HG03060 (cell line): ENCODE data around the gene NCK2.

ENCODE experiments used
- ATAC-seq: cut with Tn5 transposase; IDR thresholded peaks from one replicate; pipeline ENCODE4 v1.9.1; 2021; ENCODE audit warnings: low read depth, moderate number of reproducible peaks; ENCODE audit not compliant: unreplicated experiment

Gene NCK2

DNA sequence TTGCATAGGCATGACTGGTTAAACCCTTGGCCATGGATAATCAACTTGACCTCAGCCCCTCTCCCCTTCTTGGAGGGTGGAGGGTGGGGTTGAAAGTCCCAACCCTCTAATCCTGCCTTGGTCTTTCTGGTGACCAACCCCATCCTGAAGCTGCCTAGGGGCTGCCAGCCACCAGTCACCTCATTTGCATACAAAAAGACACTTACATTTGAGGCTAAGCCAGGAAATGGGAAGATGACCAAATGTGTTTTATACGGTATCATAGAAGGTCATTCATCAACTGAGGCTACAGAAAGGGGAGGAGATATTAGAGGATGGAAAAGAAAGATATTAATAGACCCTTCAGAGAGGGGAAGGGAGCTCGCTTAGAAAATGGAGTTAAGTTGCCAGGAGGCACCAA is 96.8 kb downstream of the NCK2 start:
- no peak for ATAC-seq

DNA sequence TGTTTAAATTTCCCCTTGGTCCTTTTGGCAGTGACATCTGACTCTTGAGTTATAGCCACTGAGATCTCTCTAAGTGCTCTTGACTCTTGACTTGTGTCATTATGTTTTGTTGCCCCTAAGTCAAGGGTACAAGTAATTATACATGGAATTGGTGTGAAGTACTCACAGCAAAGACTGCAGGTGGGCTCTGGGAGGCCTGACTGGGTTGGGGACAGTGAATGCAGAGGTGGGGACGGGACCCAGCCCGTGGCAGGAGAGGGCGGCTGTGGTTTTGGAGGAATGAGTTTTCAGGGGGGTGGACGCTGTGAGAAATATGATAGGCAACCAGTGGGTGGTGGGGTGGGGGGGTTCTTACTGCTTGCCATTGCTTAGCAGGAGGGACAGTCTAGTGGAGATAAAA is 97.8 kb downstream of the NCK2 start:
- ATAC-seq: no peak

DNA sequence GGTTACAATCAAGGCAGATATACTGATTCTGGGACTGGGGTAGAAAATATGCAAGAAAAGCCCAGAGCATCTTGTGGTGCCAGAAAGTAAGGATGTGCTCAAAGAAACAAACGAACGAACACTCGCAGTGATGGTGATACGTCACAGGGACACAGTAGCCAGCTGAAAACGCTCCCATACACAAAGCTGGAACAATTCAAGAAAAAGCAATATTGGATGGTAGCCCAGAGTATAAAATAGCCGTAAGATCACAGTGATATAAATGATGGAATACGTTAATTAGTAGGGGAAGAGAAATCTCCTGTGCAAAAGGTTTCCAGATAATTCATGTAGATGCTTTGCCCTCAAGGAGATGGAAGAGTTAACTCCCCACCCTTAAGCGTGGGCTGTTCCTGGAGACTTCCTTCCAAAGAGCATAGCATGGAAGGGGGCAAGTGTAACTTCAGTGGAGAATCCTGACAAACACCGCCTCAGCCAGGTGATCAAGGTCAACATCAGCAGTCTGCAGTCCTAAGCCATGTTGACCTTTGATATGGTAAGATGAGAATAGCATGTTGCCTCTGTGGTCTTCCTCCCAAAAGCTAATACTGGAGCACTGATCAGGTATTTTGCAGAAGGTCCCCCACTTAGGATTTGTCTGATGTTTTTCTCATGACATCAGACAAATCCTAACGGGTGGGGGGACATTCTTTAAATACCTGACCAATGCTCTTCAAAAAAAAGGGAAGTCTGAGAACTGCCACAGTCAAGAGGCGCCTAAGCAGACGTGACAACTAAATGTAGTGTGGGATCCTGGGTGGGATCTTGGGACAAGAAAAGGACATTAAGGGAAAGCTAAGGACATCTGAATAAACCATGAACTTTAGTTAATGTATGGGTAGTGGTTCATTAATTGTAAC is 99.0 kb downstream of the NCK2 start:
- no peak for ATAC-seq

DNA sequence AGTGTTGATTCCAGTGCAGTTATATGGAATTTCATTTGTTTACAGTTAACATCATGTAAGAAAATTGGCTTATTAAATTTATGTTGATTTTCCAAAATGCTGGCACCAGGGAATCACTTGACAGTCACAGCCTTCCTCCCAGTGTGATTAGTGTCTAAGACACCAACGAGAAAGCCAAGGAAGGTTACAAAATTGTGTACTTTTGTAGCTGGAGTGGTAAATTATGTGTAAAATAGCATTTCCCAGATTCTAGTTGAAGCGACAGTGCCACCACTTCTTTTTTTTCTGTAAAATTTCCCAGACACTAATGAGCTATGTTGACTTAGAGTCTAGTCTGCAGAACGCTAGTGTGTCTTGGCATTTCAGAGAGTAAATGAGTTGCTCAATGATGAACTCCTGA is 101.3 kb downstream of the NCK2 start:
- no peak for ATAC-seq

DNA sequence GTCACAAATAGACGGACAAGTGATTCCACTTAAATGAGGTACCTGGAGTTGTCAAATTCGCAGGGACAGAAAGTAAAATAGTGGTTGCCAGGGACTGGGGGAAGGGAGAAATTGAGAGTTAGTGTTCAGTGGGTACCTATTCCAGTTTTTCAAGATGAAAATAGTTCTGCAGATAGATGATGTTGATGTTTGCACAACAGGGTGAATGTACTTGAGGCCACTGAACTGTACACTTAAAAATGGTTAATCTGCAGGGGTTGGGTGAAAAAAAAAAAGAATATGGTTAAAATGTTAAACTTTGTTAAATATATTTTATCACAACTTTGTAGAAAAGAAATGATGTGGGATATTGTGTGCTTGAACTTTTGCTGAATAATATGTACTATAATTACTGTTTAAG is 102.3 kb downstream of the NCK2 start:
- ATAC-seq: no peak

DNA sequence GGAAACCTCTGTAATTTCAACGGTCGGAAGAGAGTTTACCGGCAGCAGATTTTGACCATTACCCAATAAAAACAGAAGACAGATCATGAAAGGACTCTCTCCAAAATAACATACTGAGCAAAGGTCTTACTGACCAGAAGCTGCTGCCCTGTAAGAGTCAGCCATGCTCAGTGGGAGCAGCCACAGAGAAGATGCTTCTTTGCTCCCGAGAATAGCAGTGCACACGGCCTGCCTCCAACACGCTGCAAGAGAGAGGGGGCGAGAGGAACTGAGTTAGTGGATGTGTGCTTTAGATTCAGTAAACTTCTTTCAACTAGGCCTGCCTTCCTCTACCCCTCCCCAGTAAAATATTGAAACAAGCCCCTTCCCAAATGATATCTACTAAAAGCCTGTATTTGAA is 103.7 kb downstream of the NCK2 start:
- no peak for ATAC-seq

DNA sequence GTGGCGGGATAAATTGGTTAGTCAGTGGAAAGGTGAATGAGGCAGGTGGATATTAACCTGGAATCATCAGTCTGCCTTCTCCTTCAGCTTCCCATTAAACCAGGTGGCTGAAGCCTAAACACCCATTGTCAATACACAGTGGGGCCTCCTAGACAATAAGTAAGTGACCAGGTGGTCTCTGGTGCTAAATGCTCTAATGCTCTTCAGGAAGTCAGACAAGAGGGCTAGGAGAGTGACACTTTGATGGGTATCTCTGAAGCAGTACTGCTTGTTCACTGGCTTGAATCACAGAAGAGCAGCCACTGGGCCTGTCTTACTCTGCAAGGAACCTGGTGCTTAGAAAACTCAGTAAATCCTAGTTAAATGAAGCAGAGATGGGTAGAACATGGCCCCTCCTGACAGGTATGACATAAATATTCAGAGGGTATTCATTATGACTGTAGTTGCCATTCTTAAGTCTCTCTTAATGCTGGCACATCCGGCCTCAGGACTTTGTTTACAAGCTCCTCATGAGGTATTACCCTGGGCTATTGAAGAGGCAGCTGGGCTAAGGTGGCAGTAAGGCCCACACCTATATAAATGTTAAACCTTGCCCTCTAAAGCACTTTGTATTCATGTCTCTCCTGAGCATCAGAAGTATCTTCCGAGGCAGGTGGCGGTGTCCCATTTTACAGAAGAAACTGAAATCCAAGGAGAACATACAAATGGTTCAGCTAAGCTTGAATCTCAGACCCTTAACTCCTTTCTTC is 104.9 kb downstream of the NCK2 start:
- no peak for ATAC-seq

DNA sequence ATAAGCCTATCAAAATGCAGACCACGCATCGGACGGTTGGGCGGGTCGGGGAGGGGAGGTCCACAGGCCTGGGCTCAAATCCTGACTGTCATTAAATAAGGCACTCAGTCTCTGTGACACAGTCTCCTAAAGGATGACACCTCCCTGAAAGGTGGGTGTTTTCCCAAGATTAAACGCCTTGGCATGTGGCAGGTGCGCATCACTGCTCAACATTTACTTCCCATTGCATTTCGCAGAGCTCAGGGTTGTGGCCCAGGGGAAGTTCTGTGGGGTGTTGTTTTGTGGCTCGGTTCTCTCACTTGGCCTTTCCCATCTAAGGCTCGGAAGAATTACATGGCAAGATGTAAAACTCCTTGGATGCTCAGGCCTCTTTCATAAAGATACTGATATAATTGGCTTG is 107.4 kb downstream of the NCK2 start:
- ATAC-seq: no peak

DNA sequence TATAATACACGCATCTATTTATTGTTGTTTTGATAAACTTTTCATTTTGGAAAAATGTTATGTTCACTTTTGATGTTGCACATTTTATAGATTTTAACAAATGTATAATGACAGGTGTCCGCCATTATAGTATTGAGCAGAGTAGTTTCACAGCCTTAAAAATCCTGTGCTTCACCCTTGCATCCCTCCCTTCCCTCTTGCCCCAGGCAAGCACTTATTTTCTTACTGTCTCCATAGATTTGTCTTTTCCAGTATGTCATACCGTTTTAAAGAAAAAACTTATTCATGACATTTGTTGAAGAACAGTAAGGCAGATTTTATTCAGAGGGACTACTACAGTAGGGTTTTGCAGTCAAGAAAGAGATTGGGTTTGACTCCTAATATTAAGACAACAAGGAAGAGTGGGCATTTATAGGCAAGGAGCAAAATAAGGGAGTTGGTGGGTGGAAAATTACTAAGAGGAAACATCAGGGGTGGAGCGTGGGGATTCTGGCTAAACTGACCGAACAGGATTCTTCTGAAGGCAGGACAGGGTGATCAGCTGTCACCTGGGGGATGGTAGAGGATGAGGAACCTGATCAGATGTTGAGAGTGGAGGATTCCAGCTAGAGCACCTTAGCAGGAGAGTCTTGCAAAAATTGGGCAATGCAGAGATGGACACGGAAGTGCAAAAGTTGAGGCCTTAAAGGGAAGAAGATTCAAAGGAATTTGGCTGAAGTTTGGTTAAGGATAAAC is 108.8 kb downstream of the NCK2 start:
- ATAC-seq: no peak

DNA sequence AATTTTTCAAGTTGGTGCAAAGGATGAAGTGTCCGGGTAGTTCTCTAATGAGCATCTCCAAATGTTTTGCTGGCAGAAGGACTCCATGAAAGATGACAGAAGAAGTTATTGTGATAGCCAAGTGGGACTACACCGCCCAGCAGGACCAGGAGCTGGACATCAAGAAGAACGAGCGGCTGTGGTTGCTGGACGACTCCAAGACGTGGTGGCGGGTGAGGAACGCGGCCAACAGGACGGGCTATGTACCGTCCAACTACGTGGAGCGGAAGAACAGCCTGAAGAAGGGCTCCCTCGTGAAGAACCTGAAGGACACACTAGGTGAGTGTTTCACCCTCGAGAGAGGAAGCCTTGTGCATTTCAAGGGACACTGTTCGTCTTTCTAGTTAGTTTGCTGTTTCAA is 110.3 kb downstream of the NCK2 start:
- no peak for ATAC-seq

DNA sequence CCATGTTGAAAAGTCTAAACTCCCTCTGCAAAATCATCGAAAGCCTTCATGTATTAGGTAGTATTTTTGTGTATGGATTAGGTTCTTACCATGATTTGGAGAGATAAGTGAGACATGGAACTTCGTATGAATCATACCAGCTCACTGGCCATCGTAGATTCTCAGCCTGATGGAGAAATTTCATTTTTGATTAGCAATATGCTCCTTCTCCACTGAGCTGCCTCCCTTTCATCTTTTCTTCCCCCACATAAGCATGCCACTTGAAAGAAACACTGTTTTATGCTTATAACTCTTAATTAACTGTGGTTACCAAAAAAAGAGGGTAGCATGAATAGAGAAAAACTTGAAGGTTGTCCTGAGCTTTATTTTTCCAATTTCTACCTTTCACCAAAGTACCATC is 111.9 kb downstream of the NCK2 start:
- no peak for ATAC-seq

DNA sequence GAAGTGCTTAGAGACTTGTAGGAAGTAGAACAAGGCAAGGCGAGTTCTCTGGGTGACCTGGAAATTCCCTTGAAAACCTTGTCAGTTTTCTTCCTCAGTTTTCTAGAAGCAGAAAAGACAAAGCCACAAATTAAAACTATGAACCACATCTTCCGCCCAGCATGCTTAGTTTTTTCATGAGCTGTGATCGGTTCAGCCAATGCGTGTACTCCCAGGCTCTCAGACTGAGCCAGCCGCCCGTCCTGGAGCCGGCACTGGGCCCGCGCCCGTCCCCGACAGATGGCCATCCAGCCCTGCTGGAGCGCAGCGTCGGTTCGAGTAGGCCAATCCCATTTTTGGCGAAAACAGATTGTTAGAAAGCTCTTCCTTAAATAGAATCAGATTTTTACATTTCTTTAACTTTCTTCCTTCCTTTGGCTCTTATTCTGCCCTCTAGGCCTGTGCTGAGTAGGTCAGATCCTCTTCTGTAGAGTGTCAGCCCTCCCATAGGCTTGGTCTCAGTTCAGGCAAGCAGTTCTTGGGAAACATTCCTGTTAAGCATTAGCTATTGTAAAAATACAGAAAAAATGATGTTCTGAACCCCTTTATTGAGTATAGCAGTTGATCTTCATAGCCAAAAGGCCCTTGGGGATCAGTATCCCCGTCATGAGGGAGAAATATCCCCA is 112.5 kb downstream of the NCK2 start:
- ATAC-seq: no peak

DNA sequence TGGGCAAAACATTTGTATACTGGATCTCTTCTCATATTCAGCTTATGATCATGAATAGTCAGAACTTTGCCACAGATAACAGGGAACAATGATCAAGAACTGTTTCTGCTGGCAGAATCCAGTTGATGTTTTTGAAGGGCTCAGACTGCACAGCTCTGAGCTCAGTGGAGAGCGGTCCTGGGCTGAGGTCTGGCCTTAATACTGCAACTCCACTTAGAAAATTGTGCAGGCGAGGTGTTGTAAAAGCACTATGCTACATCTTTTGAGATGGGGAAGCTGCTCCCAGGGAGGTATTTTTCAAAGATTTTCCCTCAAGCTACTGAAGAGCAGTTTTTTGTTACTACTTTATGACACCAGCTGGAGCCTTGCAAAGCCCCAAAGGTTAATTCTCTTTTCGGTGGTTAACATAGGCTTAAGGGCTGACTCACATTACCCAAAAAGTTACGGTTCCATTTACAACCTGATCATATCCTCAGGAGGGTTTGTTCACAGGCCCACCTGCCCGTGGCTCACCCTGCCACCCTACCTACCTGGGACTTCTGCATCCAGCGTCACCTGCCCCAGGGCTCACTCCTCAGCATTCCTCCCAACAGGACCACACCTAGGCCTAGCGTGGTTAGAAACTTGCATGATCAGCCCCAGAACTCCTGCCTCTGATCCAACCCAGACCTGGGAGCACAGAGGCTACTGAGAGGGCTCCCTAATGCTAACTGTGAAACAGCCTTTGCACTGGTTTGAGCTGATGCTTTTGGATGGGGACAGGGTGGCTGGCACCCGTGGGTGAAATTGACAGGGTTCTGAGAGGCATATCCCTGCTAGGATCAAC is 114.4 kb downstream of the NCK2 start:
- no peak for ATAC-seq

DNA sequence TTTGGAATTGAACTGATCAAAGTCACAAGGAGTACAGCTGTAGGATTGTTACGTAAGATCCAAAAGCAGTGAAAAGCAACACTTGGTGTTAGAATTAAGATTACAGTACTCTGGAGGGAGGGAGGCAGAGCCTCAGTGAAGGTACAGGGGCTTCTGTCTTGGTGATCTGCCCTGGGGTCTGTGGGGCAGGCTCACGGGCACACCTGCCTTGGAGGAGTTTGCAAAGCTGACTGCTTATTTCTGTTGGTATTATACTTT is 114.9 kb downstream of the NCK2 start:
- no peak for ATAC-seq

DNA sequence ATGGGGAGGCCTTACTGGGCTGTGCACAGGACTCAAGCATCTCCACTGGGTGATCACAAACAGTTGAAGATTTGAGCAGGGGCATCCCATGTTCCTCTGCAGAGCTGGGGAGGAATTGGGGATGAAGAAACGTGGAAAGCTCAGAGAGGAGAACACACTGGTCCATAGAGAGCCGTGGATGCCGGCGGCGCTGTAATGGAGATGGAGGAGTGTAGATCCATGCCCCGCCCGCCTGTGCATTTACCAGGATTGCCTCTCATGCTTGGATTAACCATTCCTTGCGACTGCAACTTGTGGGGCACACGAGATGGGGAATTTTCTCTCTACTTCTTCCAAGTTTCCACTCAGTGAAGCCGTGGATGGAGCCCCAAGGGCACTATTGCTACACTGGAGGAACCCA is 115.9 kb downstream of the NCK2 start:
- no peak for ATAC-seq

DNA sequence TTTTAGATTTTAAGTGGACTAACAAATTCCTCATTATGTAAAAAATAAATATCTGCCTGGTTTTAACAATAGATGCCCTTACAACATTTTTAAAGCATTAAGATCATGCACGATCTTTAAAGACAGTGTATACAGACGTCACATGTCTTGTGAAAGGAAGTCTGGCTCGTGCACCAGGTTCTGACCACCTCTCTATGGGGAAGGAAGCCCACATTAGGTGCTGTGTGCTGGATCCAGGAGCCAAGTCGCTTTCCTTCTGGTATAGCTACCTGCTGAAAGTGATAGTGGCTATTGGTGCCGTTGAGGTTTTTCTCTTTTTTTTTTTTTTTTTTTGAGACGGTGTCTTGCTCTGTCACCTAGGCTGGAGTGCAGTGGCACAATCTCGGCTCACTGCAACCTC is 116.5 kb downstream of the NCK2 start:
- no peak for ATAC-seq

DNA sequence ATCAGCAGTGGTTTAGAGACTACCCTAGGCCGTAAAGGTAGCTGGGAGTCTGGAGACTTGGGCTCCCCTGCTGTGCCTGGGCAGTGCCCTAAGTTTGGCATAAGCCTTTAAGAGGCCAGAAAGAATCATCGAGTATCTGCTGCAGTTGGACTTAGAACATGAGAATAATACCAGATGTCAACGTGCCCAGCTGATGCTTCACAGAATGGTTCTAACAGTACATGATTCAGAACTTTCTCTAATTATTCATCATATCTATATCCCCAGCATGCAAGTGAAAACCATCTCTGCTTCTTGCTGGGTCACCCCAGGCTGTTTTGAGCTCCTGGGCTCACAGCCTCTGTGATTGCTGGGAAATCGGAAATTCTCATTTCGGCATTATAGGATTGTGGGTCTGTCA is 118.1 kb downstream of the NCK2 start:
- no peak for ATAC-seq

DNA sequence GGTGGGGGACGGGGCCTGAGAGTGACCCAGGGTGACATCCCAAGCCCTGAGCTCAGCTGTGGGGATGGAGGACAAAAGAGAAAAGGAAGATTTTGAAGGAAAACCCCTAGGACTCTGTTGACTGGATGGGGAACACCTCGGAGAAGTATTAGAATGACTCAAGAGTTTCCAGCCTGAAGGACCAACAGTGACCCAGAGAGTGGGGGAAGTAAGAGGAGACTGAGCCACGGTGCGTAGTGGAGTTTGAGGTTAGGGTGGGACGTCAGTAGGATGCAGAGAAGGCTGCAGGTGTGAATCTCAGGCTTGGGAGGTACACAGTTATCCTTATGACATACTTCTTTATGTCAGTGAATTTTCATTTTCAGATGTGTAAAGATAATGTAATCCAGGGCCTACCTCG is 119.5 kb downstream of the NCK2 start:
- no peak for ATAC-seq

DNA sequence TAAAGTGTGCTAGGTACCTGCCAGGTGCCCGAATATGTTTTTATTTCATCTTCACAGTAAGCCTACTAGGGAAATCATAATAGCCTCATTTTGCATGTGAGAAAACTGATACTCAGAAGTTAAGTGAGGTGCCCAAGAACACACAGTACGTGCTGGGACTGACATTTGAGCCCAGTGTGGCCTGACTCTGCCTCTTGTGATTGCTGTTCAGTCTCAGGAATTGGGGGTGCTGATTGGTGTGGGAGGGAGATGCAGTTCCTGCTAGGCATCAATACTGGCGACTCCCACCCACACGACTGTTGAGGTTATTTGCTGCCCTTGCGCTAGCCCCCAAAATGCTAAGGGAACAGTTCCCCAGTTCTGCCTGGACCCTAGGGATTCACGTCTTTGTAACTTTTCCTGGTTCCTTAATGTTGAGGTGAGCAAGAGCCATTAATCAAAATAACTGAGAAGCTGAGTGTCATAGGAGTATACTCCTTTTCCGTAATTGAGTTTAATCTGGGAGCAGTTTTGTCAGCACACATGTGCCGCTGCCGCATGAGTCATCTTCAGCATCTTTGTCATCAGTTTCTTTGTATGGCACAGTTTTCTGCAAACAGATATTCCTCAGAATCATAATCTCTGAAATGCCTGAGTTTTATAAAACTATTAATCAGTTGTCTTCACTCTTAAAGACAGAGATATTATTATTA is 120.7 kb downstream of the NCK2 start:
- ATAC-seq: no peak
